Bronchial epithelial cell (primary cell): ENCODE data around the gene GLIS1. TPM values are rescaled to one million over a fixed set of nuclear protein-coding genes. Genes with fewer than 3 reads are reported as not detected.

ENCODE experiments used
- DNase-seq: peaks from one replicate; pipeline ENCODE4 v3.0.0-alpha.2; 2010; ENCODE audit warnings: low read depth
- FAIRE-seq: peaks from 2 replicates; lab custom pipeline; 2011; peaks lifted over from hg19 to GRCh38; lab: Jason Lieb, UNC
- H3K27me3 ChIP-seq: 2 replicates; pipeline ENCODE4 v1.5.1; 2011; ENCODE audit warnings: low read length; ENCODE audit not compliant: control insufficient read depth, insufficient read depth
- H3K36me3 ChIP-seq: 2 replicates; pipeline ENCODE4 v1.5.1; 2011; ENCODE audit warnings: low read length; ENCODE audit not compliant: control insufficient read depth, insufficient read depth
- H3K4me3 ChIP-seq: 2 replicates; pipeline ENCODE4 v1.5.1; 2011; ENCODE audit warnings: mild to moderate bottlenecking, low read depth, low read length, control low read depth
- CTCF ChIP-seq: IDR thresholded peaks from 2 replicates; pipeline ENCODE4 v1.5.1; 2011; ENCODE audit warnings: mild to moderate bottlenecking, moderate library complexity, low read length, control low read depth, inconsistent platforms; ENCODE audit not compliant: insufficient read depth, severe bottlenecking
- total RNA-seq: library from RNA; depleted of rRNA; stranded (reverse); fragments of >200 nt; gene quantifications from 2 replicates; pipeline ENCODE4 v1.2.1, GENCODE V29; 2014

GLIS1 gene
- total RNA-seq, 1 donor from 2014 or later: under 0.01 TPM

- FAIRE-seq: no peak
- Histone ChIP-seq H3K4me3 (no peak overlapping the region), H3K36me3 (no peaks in the 10 kb centered on the region), H3K27me3 (peaks cover 2% of the 10 kb centered on the region)
- no peak for DNase-seq
- TF ChIP-seq CTCF: no peak
These were observed 221.1 kb downstream of the GLIS1 start for GRCh38 chr1:53517821-53518352.

GRCh38 chr1:53517109-53517508, 221.9 kb downstream of the GLIS1 start:
- DNase-seq: no peak
- TF ChIP-seq CTCF: no peak
- Histone ChIP-seq H3K4me3 (no peak overlapping the region), H3K36me3 (no peaks in the 10 kb centered on the region), H3K27me3 (peaks cover 2% of the 10 kb centered on the region)
- no peak for FAIRE-seq

- TF ChIP-seq CTCF: no peak
- FAIRE-seq (no peak), DNase-seq (no peak)
- H3K4me3 ChIP-seq: no peak overlapping the region
- H3K36me3 ChIP-seq: no peaks in the 10 kb centered on the region
- H3K27me3 ChIP-seq: peaks cover 2% of the 10 kb centered on the region
These were observed 222.8 kb downstream of the GLIS1 start for GRCh38 chr1:53516181-53516580.

- Histone ChIP-seq H3K27me3 (no peaks in the 10 kb centered on the region), H3K36me3 (no peaks in the 10 kb centered on the region), H3K4me3 (no peak overlapping the region)
- TF ChIP-seq CTCF: no peak
- no peak for DNase-seq
- no peak for FAIRE-seq
These were observed 224.5 kb downstream of the GLIS1 start for GRCh38 chr1:53514436-53514835.

GRCh38 chr1:53513846-53514245, 225.1 kb downstream of the GLIS1 start:
- Histone ChIP-seq H3K4me3 (no peak overlapping the region), H3K36me3 (no peaks in the 10 kb centered on the region), H3K27me3 (no peaks in the 10 kb centered on the region)
- TF ChIP-seq CTCF: no peak
- FAIRE-seq: no peak
- DNase-seq: no peak
